Tibial nerve (tissue), 4 donors: Measurements from ENCODE around the gene CUX1.

Experiments used
- EP300 ChIP-seq, 2 donors: sonication (generic); formaldehyde crosslinking; IDR thresholded peaks; one replicate each; pipeline ENCODE4 v1.6.1; 2017; ENCODE audit warnings: antibody characterized with exemption in 2 of 2, mild to moderate bottlenecking in 1 of 2
- POLR2A ChIP-seq, 2 donors: fragments of 450-650 bp; IDR thresholded peaks; one replicate each; pipeline ENCODE4 v1.6.1; 2017; ENCODE audit warnings: antibody characterized with exemption in 2 of 2, mild to moderate bottlenecking in 2 of 2, moderate library complexity in 2 of 2
- TF ChIP-seq, protein P1 (sequence below), 5 experiments: fragments of 200-600 bp in 3 of 5; fragments of 450-650 bp in 2 of 5; sonication (generic) in 3 of 5; IDR thresholded peaks; one replicate each; pipeline ENCODE4 v1.5.1; 2016 to 2019; ENCODE audit warnings: antibody characterized with exemption in 5 of 5, mild to moderate bottlenecking in 3 of 5, moderate library complexity in 2 of 5

DNA sequence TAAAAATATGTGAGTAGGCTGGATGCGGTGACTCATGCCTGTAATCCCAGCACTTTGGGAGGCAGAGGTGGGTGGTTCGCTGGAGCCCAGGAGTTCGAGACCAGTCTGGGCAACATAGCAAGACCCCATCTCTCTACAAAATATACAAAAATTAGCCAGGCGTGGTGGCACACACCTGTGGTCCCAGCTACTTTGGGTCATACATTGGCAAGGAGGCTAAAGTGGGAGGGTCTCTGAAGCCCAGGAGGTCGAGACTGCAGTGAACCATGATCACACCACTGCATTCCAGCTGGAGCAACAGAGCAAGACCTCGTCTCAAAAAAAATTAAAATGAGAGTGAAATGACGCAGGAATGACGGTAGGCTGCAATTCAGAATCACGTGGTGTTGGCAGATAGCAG lies 404.5 kb downstream of the CUX1 start:
- TF ChIP-seq, protein P1, sequence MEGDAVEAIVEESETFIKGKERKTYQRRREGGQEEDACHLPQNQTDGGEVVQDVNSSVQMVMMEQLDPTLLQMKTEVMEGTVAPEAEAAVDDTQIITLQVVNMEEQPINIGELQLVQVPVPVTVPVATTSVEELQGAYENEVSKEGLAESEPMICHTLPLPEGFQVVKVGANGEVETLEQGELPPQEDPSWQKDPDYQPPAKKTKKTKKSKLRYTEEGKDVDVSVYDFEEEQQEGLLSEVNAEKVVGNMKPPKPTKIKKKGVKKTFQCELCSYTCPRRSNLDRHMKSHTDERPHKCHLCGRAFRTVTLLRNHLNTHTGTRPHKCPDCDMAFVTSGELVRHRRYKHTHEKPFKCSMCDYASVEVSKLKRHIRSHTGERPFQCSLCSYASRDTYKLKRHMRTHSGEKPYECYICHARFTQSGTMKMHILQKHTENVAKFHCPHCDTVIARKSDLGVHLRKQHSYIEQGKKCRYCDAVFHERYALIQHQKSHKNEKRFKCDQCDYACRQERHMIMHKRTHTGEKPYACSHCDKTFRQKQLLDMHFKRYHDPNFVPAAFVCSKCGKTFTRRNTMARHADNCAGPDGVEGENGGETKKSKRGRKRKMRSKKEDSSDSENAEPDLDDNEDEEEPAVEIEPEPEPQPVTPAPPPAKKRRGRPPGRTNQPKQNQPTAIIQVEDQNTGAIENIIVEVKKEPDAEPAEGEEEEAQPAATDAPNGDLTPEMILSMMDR (IDR thresholded peaks at IDR 0.05): no peak
- TF ChIP-seq EP300 (IDR thresholded peaks at IDR 0.05) (no peak), POLR2A (IDR thresholded peaks at IDR 0.05) (no peak)
